HG02623 (cell line): Measurements from ENCODE around the gene TSPAN8.
"Not testable (repeated sequence)": the region's sequence is repeated elsewhere in the genome, so short reads cannot be mapped to it uniquely, and the experiment has no call there.

Experiments used
- ATAC-seq: cut with Tn5 transposase; IDR thresholded peaks from one replicate; pipeline ENCODE4 v1.9.1; 2021; ENCODE audit warnings: moderate library complexity; ENCODE audit not compliant: unreplicated experiment

TSPAN8 gene

GRCh38 chr12:71157601-71158233 lies at the start of gene TSPAN8:
TSS of gene TSPAN8 (minus strand) at chr12:71157999. CDS start at chr12:71157678, 321 bp downstream.
- ATAC-seq: no peak

- ATAC-seq: no peak
These were observed 43.4 kb upstream of the TSPAN8 start for GRCh38 chr12:71201136-71201679.

- no peak for ATAC-seq
These were observed 42.9 kb upstream of the TSPAN8 start for GRCh38 chr12:71200706-71201105.

GRCh38 chr12:71197460-71197859 lies 39.7 kb upstream of the TSPAN8 start:
- no peak for ATAC-seq

GRCh38 chr12:71195338-71195896 lies 37.6 kb upstream of the TSPAN8 start:
- no peak for ATAC-seq

GRCh38 chr12:71194657-71195056 lies 36.9 kb upstream of the TSPAN8 start:
- no peak for ATAC-seq

- no peak for ATAC-seq
These were observed 35.2 kb upstream of the TSPAN8 start for GRCh38 chr12:71193041-71193440.

- no peak for ATAC-seq
These were observed 33.9 kb upstream of the TSPAN8 start for GRCh38 chr12:71191509-71192196.

- ATAC-seq: no peak
These were observed 33.0 kb upstream of the TSPAN8 start for GRCh38 chr12:71190822-71191221.

GRCh38 chr12:71187379-71187778 lies 29.6 kb upstream of the TSPAN8 start:
- ATAC-seq: no peak

- no peak for ATAC-seq
These were observed 28.9 kb upstream of the TSPAN8 start for GRCh38 chr12:71186571-71187288.

- no peak for ATAC-seq
These were observed 26.0 kb upstream of the TSPAN8 start for GRCh38 chr12:71183846-71184245.

- ATAC-seq: no peak
These were observed 25.2 kb upstream of the TSPAN8 start for GRCh38 chr12:71183018-71183417.

- ATAC-seq: no peak
These were observed 20.4 kb upstream of the TSPAN8 start for GRCh38 chr12:71178162-71178561.

- no peak for ATAC-seq
These were observed 17.0 kb upstream of the TSPAN8 start for GRCh38 chr12:71174825-71175224.

- no peak for ATAC-seq
These were observed 16.3 kb upstream of the TSPAN8 start for GRCh38 chr12:71174146-71174545.

- ATAC-seq: no peak
These were observed 12.7 kb upstream of the TSPAN8 start for GRCh38 chr12:71170456-71170855.

GRCh38 chr12:71169286-71169685 lies 11.5 kb upstream of the TSPAN8 start:
- ATAC-seq: no peak

- no peak for ATAC-seq
These were observed 9.2 kb upstream of the TSPAN8 start for GRCh38 chr12:71166862-71167496.

GRCh38 chr12:71166280-71166679 lies 8.5 kb upstream of the TSPAN8 start:
- ATAC-seq: no peak

- not testable (repeated sequence) for ATAC-seq
These were observed 8.0 kb upstream of the TSPAN8 start for GRCh38 chr12:71165780-71166179.
